Activated naive CD4-positive, alpha-beta T cell treated with anti-CD3 and anti-CD28 coated beads, Interleukin-2, amount 50 U/mL, for 16 hours (primary cell): ENCODE measurements around the gene MTO1.
"Not testable (repeated sequence)": the region's sequence is repeated elsewhere in the genome, so short reads cannot be mapped to it uniquely, and the experiment has no call there.

Source experiments
- DNase-seq: peaks from one replicate; pipeline ENCODE4 v3.0.0-alpha.2; 2020

MTO1 gene

GRCh38 chr6:73532293-73532692 is 70.8 kb downstream of the MTO1 start:
- DNase-seq, result no peak

GRCh38 chr6:73534628-73535027 is 73.1 kb downstream of the MTO1 start:
- no peak for DNase-seq

GRCh38 chr6:73537677-73538076 is 76.1 kb downstream of the MTO1 start:
- DNase-seq, result no peak

GRCh38 chr6:73538116-73538779 is 76.7 kb downstream of the MTO1 start:
- DNase-seq, result no peak

GRCh38 chr6:73542481-73542880 is 80.9 kb downstream of the MTO1 start:
- DNase-seq, result not testable (repeated sequence)

- no peak for DNase-seq
Observed at GRCh38 chr6:73542891-73543290, 81.4 kb downstream of the MTO1 start.

GRCh38 chr6:73547036-73547435 is 85.5 kb downstream of the MTO1 start:
- DNase-seq, result no peak

- DNase-seq, result no peak
Observed at GRCh38 chr6:73548458-73549446, 87.2 kb downstream of the MTO1 start.

GRCh38 chr6:73551115-73551514 is 89.6 kb downstream of the MTO1 start:
- not testable (repeated sequence) for DNase-seq

- not testable (repeated sequence) for DNase-seq
Observed at GRCh38 chr6:73555380-73555949, 93.9 kb downstream of the MTO1 start.

GRCh38 chr6:73556836-73557235 is 95.3 kb downstream of the MTO1 start:
- DNase-seq, result no peak
